HepG2 (cell line): ENCODE data around the gene TUBB. TPM values are rescaled to one million over a fixed set of nuclear protein-coding genes. Genes with fewer than 3 reads are reported as not detected.

ENCODE experiments used
- AGO1 ChIP-seq: fragments of 200-400 bp; formaldehyde crosslinking; IDR thresholded peaks from 2 replicates; pipeline ENCODE4 v1.6.1; 2017; ENCODE audit warnings: mild to moderate bottlenecking, low read depth, low read length, moderate library complexity; ENCODE audit not compliant: poor library complexity, severe bottlenecking
- ATF7 ChIP-seq, 2 experiments: fragments of 450-650 bp in 1 of 2; sonication (generic) in 1 of 2; formaldehyde crosslinking in 1 of 2; IDR thresholded peaks; 2 replicates each; pipeline versions ENCODE4 v1.4.0 to v1.6.1; 2016 to 2020; ENCODE audit warnings: antibody characterized with exemption in 1 of 2, mild to moderate bottlenecking in 1 of 2, missing genetic modification reagents in 1 of 2
- CHD2 ChIP-seq: IDR thresholded peaks from 2 replicates; pipeline ENCODE4 v1.6.1; 2011; ENCODE audit warnings: low read depth, low read length, improper control_type of control experiment
- CREM ChIP-seq, 2 experiments: sonication (generic) in 1 of 2; formaldehyde crosslinking in 1 of 2; IDR thresholded peaks; 2 replicates each; pipeline versions ENCODE4 v1.4.0 to v1.6.1; 2016 to 2020; ENCODE audit warnings: antibody characterized with exemption in 1 of 2, mild to moderate bottlenecking in 1 of 2, missing genetic modification reagents in 1 of 2
- FOXP1 ChIP-seq, 2 experiments: fragments of 450-650 bp in 1 of 2; IDR thresholded peaks; 2 replicates each; pipeline ENCODE4 v1.6.1; 2017 to 2018; ENCODE audit warnings: antibody characterized with exemption in 1 of 2
- GTF2F1 ChIP-seq: fragments of 150-350 bp; IDR thresholded peaks from 2 replicates; pipeline ENCODE4 v1.6.1; 2014; ENCODE audit warnings: low read length
- GZF1 ChIP-seq: sonication (generic); formaldehyde crosslinking; IDR thresholded peaks from 2 replicates; pipeline ENCODE4 v1.5.1; 2020; ENCODE audit warnings: mild to moderate bottlenecking, missing genetic modification reagents
- KAT7 ChIP-seq: IDR thresholded peaks from 2 replicates; pipeline ENCODE4 v1.6.1; 2018; ENCODE audit warnings: borderline replicate concordance, missing compliant biosample characterization
- MEIS2 ChIP-seq: sonication (generic); formaldehyde crosslinking; IDR thresholded peaks from 2 replicates; pipeline ENCODE4 v1.9.0; 2021; ENCODE audit warnings: mild to moderate bottlenecking, missing genetic modification reagents
- NCOR1 ChIP-seq: fragments of 200-600 bp; sonication (generic); IDR thresholded peaks from 2 replicates; pipeline ENCODE4 v1.7.0; 2017; ENCODE audit warnings: antibody characterized with exemption, low read length, borderline replicate concordance
- RNF219 ChIP-seq: sonication (generic); formaldehyde crosslinking; IDR thresholded peaks from 2 replicates; pipeline ENCODE4 v1.5.0; 2020; ENCODE audit warnings: mild to moderate bottlenecking, missing genetic modification reagents
- SP4 ChIP-seq: sonication (generic); formaldehyde crosslinking; IDR thresholded peaks from 2 replicates; pipeline ENCODE4 v1.8.1; 2023; ENCODE audit warnings: mild to moderate bottlenecking, missing genetic modification reagents
- ZBTB20 ChIP-seq: sonication (generic); formaldehyde crosslinking; IDR thresholded peaks from 2 replicates; pipeline ENCODE4 v1.8.1; 2023; ENCODE audit warnings: missing genetic modification reagents, low read depth, mild to moderate bottlenecking, borderline replicate concordance
- ZFP90 ChIP-seq: sonication (generic); formaldehyde crosslinking; IDR thresholded peaks from 2 replicates; pipeline ENCODE4 v1.8.0; 2022; ENCODE audit warnings: missing genetic modification reagents, mild to moderate bottlenecking, inconsistent platforms, borderline replicate concordance
- ZKSCAN8 ChIP-seq: IDR thresholded peaks from 2 replicates; pipeline ENCODE4 v1.6.1; 2016; ENCODE audit warnings: borderline replicate concordance, missing genetic modification reagents, missing compliant biosample characterization
- ZNF101 ChIP-seq: sonication (generic); formaldehyde crosslinking; IDR thresholded peaks from 2 replicates; pipeline ENCODE4 v1.4.0; 2020; ENCODE audit warnings: mild to moderate bottlenecking, low read depth, missing genetic modification reagents, borderline replicate concordance
- ZNF20 ChIP-seq: sonication (generic); formaldehyde crosslinking; IDR thresholded peaks from 2 replicates; pipeline ENCODE4 v1.4.0; 2020; ENCODE audit warnings: mild to moderate bottlenecking, moderate library complexity, missing genetic modification reagents
- ZNF230 ChIP-seq: sonication (generic); formaldehyde crosslinking; IDR thresholded peaks from 2 replicates; pipeline ENCODE4 v1.4.0; 2020; ENCODE audit warnings: mild to moderate bottlenecking, missing genetic modification reagents
- ZNF432 ChIP-seq: sonication (generic); formaldehyde crosslinking; IDR thresholded peaks from 2 replicates; pipeline ENCODE4 v1.5.0; 2020; ENCODE audit warnings: missing genetic modification reagents, mild to moderate bottlenecking, borderline replicate concordance
- ZNF441 ChIP-seq: sonication (generic); formaldehyde crosslinking; IDR thresholded peaks from 2 replicates; pipeline ENCODE4 v1.7.0; 2021; ENCODE audit warnings: missing genetic modification reagents, borderline replicate concordance
- polyA plus RNA-seq, 8 experiments: library from polyadenylated mRNA; depleted of rRNA in 3 of 8; stranded (reverse) in 7 of 8; unstranded in 1 of 8; fragments of >200 nt; fragmentation: Illumina TruSeq in 4 of 8; extraction: Trizol in 4 of 8; gene quantifications; 2 replicates each; pipeline versions ENCODE4 v1.2.1 to v1.2.3, GENCODE V29; 2011 to 2016; ENCODE audit warnings: low read depth in 4 of 8, missing spikeins in 1 of 8, mixed read lengths in 1 of 8; ENCODE audit not compliant: insufficient read depth in 1 of 8
- total RNA-seq, 5 experiments: library from RNA; depleted of rRNA; stranded (reverse); fragments of >200 nt; fragmentation: Illumina TruSeq; extraction: Trizol; gene quantifications; 2 replicates each; pipeline ENCODE4 v1.2.3, GENCODE V29; 2016; ENCODE audit warnings: low read depth in 1 of 5
- TF ChIP-seq, protein P1 (sequence below): sonication (generic); formaldehyde crosslinking; IDR thresholded peaks from 2 replicates; pipeline ENCODE4 v1.5.0; 2020; ENCODE audit warnings: missing genetic modification reagents, mild to moderate bottlenecking, borderline replicate concordance
- TF ChIP-seq, protein P2 (sequence below): fragments of 450-650 bp; IDR thresholded peaks from 2 replicates; pipeline ENCODE4 v1.6.1; 2017; ENCODE audit warnings: mild to moderate bottlenecking

TUBB gene
- total and polyA plus RNA-seq, 2 of the 13 experiments (the other 11 are each of a cell fraction or from before 2014, with no cell fraction given) = 911 to 1,163 TPM

DNA sequence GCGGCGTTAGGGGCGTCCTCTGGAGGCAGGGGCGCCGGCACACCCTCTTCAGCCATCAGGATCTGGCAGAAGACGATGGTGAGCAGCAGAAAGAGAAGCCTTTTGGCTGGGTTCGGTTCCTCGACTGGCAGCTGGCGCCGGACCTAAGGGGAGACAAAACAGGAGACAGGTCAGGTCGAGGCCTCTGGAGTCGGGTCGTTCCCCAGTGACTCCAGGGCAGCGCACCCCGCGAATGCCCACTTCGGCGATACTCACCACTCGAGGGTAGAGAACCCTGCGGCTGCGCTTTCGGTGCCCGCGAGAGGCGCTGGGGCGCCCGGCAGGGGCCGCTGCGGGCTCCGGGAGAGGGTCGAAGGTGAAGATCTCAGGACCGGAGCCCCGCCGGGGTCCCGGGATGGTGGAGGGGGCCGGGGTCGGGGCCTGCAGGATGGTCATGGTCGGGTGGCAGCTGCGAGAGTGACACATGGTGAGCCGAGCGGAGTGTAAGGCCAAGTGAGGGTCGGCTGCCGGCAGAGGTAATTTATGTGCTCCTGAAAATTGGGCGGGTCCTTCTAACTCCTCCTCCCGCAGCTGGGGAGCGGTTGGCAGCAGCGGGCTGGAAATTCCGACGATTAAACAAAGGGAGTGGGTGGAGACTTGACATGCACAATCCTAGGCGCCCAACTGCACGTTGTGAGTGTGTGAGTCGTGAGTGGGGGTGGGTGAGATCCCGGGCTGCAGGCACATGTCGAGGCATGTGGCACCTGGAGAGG lies 24.1 kb downstream of the TUBB start, which contains the start of gene IER3 (continued):
- TF ChIP-seq RNF219 (CRISPR knock-in tag) (no peak), CHD2 (peak; percentile 23; the same call in 1 of the 2 replicates), ZKSCAN8 (CRISPR knock-in tag) (peak; percentile 67), ZNF20 (CRISPR knock-in tag) (0 out of 2 replicates have a peak, but pooled peaks have one; percentile 85), ATF7 (IDR thresholded peaks at IDR 0.05) (no peak), ATF7 (CRISPR knock-in tag; IDR thresholded peaks at IDR 0.05) (0 out of 2 replicates have a peak, but pooled peaks have one; percentile 6), MEIS2 (CRISPR knock-in tag) (peak; percentile 75), ZNF441 (peak; percentile 46; the same call in 1 of the 2 replicates), KAT7 (peak; percentile 93), NCOR1 (0 out of 2 replicates have a peak, but pooled peaks have one; percentile 38), ZFP90 (CRISPR knock-in tag) (peak; percentile 92), CREM (IDR thresholded peaks at IDR 0.05) (peak; percentile 62), CREM (CRISPR knock-in tag; IDR thresholded peaks at IDR 0.05) (no peak), SP4 (CRISPR knock-in tag) (peak; percentile 81), GTF2F1 (peak; percentile 90), ZNF101 (no peak), AGO1 (peak; percentile 64), ZNF230 (CRISPR knock-in tag) (no peak; the same call in 1 of the 2 replicates), GZF1 (no peak; the same call in 1 of the 2 replicates), ZBTB20 (peak; percentile 68; the same call in 1 of the 2 replicates), ZNF432 (CRISPR knock-in tag) (0 out of 2 replicates have a peak, but pooled peaks have one; percentile 63), FOXP1 (IDR thresholded peaks at IDR 0.05) (no peak), FOXP1 (CRISPR knock-in tag; IDR thresholded peaks at IDR 0.05) (peak; percentile 42; the same call in 1 of the 2 replicates)
- TF ChIP-seq, protein P1, sequence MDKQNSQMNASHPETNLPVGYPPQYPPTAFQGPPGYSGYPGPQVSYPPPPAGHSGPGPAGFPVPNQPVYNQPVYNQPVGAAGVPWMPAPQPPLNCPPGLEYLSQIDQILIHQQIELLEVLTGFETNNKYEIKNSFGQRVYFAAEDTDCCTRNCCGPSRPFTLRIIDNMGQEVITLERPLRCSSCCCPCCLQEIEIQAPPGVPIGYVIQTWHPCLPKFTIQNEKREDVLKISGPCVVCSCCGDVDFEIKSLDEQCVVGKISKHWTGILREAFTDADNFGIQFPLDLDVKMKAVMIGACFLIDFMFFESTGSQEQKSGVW (CRISPR knock-in tag) = peak; percentile 45; the same call in 1 of the 2 replicates
- TF ChIP-seq, protein P2, sequence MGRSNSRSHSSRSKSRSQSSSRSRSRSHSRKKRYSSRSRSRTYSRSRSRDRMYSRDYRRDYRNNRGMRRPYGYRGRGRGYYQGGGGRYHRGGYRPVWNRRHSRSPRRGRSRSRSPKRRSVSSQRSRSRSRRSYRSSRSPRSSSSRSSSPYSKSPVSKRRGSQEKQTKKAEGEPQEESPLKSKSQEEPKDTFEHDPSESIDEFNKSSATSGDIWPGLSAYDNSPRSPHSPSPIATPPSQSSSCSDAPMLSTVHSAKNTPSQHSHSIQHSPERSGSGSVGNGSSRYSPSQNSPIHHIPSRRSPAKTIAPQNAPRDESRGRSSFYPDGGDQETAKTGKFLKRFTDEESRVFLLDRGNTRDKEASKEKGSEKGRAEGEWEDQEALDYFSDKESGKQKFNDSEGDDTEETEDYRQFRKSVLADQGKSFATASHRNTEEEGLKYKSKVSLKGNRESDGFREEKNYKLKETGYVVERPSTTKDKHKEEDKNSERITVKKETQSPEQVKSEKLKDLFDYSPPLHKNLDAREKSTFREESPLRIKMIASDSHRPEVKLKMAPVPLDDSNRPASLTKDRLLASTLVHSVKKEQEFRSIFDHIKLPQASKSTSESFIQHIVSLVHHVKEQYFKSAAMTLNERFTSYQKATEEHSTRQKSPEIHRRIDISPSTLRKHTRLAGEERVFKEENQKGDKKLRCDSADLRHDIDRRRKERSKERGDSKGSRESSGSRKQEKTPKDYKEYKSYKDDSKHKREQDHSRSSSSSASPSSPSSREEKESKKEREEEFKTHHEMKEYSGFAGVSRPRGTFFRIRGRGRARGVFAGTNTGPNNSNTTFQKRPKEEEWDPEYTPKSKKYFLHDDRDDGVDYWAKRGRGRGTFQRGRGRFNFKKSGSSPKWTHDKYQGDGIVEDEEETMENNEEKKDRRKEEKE = no peak
